GM12872 (cell line): Measurements from ENCODE around the gene ATP2C2.

Experiments
- CTCF ChIP-seq: IDR thresholded peaks from 3 replicates; pipeline ENCODE4 v1.5.1; 2011; ENCODE audit warnings: low read depth, mild to moderate bottlenecking, low read length, moderate library complexity; ENCODE audit not compliant: insufficient read depth

Gene ATP2C2

DNA sequence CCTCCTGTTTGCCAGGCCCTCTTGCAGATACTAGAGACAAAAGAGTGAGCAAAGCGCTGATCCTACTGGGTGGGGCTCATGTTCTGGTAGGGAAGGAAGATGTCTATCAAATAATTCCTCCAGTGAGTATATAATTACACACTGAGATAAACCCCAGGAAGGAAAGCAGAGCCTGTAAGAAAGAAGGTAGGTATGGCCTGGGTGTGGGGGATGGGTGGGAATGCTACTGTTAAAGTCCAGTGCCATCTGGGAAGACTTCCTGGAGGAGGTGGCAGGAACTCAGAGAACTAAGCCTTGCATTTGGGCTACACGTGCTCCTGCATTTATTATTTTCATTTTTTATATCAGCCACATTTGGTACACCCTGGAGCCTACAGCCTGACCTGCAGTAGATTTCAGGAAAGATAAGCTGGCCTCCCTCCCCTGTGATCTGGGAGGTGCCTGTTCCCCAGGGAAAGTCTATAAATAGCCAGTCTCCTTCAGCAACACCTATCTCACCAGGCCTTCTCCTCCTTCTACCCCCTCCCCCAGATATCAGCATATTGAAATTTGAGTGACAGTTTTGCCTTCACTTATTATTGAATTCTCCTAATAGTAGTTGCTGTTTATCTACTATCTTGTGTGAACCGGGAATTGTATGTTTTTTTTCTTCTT, 11.5 kb downstream of the ATP2C2 start:
- TF ChIP-seq CTCF, result no peak

- no peak for TF ChIP-seq CTCF
Observed at GRCh38 chr16:84380405-84380804, 12.1 kb downstream of the ATP2C2 start.

GRCh38 chr16:84382396-84382795, 14.1 kb downstream of the ATP2C2 start:
- TF ChIP-seq CTCF, result no peak

GRCh38 chr16:84383106-84383505, 14.8 kb downstream of the ATP2C2 start:
- no peak for TF ChIP-seq CTCF

GRCh38 chr16:84386047-84386446, 17.7 kb downstream of the ATP2C2 start:
- TF ChIP-seq CTCF, result no peak

- TF ChIP-seq CTCF, result no peak
Observed at GRCh38 chr16:84387021-84387420, 18.7 kb downstream of the ATP2C2 start.

DNA sequence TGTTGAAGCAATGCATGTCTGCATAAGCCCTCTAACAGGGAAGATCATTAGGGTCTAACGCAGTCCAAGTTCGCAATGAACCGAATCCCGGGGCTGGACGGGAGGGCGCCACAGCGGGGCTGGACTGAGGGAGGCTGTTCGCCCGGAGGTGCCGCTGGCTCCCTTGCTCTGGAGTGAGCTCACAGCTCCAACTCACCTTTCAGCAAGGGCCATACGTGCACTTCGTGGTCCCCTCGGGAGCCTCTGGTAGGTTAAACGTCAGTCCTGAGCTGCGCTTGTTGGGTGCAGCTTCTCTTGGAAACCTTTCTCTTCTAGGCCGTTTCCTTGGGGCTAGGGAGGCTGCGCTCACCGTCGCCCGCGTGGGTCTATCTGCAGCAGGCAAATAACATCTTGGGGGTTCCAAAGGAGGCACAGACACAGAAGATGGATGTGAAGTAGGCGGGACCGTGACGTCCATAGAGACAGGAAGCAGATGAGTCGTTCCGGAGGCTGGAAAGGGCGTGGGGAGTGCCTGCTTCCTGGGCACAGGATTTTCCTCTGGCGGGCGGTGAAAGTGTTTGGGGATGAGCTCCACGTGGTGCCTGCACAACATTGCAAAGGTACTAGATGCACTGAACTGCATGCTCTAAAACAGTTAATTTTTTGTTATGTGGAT, 21.9 kb downstream of the ATP2C2 start:
- TF ChIP-seq CTCF, result no peak
